Measurements from ENCODE around the gene SETD3.
"Not testable (repeated sequence)": the region's sequence is repeated elsewhere in the genome, so short reads cannot be mapped to it uniquely, and the experiment has no call there.

The SETD3 gene

DNA sequence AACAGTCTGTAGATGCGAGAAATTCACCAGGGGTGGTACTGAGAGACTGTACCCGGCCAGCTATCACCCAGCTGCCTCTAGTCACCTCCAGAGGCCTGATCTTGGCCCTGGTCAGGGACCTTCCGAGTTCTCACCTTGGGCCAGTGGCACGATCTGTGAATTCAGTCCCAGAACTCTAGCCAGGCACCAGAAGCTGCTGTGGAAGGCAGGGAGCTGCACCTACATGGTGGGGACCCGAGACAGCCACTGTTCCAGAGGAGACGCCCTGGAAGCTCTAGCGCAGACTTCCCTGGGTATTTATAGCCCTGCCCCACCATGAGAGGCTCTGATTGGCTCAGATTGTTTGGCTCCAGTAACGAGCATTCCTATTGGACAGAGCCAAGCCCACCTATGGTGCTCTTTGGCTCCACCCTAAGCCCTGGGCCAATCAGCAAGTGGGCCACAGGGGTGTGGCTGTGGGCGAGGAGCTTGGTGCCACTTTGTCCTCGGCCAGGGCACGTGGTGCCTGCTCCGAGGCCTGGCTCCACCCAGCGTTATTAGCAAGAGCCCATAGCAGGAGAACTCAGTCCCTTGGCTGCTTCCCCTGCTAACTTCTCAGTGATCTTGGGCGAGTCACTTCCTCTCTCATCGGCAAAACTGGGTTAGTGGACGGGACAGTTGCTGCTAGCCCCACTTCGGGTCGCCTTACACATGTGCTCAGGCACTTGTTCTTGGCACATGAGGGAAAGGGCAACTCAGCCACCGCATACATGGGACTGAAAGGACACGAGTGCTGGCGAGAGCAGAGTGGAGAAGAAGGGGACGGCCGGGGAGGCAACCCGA lies 119.7 kb downstream of the SETD3 start:
- DNase-seq (ENCODE audit: low read depth), result no peak

DNA sequence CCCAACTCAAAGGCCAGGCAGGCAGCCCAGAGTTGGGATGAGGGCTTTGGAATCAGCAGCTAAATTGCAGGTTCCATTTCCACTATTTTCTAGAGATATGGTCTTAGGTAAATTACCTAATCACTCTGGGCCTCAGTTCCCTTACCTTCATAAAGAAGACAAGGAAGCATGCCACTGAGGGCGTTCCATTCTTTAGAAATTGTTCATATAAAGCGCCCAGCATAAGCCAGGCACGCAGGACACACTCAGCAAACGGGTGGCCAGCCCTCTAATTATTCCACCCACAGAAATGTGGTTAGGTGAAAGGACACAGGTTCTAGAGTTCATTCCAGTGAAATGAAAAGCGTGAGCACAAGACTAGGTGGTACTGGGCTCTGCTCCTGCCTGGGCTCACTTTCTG lies 120.8 kb downstream of the SETD3 start:
- DNase-seq (ENCODE audit: low read depth), result no peak

DNA sequence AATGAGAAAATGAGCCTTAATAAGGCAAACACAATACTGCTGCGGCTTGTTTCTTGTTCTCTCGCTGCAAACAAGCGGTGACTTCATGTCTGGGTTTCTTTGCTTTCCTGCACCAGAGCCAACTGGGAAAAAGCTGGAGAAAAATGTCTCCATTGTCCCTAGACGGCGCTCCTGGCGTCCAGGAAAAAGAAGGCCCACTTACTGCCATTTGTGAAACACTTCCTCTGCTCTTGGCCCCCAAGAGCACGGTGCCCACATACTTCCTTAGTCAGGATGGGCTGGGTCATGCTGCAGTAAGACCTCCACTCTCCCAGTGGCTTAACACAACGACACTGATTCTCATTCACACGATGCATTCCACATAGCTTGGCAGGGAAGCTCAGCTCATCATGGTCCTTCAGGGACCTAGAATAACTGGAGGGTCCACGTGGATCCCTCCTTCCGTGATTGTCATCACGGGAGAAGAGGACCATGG lies 122.7 kb downstream of the SETD3 start:
- DNase-seq (ENCODE audit: low read depth), result no peak

DNA sequence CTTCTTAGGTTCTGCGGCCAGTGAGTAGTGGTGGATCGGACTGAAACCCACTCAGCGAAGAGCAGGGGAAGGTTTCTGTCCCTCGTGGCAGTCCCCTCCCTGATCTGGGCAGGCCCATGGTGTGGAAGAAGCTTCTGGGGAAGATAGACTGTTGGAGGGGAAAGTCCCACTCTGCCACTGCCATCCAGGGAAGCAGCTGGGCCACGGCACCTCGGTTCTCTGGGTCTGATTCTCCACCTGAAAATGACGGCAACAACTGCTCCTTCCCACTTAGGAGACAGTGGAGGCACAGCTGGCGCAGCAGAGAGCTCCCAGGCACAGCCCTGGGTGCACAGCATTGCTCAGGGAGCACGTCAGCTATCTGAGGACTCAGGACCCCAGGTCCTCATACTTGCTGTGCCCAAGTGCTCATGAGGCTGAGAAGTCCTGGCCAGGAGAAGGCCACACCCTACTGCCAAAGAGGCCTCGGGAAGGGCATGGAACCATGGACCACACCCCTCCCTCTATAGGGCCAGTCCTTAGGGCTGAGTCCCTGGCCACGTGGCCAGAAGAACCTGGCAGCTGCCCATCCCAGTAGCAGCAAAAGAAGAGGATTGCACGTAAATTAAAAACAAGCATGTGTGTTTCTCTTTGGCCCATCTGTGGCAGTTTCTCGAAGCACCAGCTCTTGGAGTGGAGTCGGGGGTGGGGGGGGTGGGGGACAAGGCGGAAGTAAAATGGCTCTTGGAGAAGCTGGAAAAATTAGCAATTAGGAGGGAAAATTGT lies 123.3 kb downstream of the SETD3 start:
- no peak for DNase-seq (ENCODE audit: low read depth)

DNA sequence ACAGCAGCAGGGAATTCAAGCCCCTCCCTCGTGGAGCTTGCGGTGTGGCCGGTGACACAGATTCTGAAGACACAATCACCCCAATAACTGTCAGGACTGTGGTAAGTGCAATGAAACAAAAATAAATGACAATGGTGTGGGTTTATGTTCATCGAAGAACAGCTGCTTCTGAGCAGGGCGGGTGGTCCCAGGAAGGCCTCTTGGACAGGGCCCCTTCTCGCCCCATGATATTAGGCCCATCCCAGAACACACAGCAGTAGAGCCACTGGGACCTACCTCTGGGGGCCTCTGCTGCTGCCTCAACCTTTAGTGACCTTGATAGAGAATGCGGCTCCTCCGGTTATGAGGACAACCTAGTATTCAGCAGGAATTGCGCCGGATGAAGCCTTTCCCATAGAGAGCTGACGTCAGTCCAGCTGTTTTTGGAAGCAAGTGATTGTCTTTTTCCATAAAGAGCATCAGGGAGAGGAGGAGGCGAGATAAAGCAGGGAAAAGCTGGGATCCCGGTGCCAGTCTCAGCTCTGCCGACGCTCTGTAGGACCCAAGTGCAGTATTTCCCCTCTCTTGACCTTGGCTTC lies 124.5 kb downstream of the SETD3 start:
- no peak for DNase-seq (ENCODE audit: low read depth)

DNA sequence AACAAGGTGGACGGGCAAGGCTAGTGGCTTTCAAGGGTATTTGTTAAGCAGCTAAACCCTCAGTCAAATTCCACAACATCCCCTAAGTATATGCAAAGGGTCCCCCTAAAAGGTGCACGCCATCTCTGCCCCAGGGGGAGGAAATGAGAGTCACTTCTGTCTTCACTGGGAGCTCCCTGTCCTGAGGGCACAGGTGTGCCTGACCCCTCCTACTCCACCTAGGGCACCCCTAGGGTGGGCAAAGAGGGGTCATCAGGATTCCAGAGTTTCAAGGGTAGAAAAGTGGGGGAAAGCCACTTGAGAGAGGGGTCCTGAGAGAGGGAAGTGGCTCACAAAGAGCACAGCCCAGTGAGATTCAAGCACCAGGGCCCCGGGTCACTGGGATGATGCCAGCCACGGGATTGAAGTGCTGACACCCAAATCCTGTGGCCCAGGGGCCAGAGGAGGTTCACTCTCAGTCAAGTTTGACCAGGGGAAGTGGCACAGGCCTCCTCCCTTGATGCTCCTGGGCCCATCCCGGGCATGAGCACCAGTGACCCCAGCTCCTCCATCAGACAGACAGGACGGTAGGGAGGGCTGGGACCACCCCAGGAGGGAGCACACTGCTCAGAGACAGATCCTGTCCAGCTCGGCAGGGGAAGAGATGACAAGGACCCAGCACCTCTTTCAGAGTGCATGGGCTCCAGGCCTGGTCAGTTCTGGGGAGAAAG lies 126.3 kb downstream of the SETD3 start:
- DNase-seq (ENCODE audit: low read depth), result no peak

DNA sequence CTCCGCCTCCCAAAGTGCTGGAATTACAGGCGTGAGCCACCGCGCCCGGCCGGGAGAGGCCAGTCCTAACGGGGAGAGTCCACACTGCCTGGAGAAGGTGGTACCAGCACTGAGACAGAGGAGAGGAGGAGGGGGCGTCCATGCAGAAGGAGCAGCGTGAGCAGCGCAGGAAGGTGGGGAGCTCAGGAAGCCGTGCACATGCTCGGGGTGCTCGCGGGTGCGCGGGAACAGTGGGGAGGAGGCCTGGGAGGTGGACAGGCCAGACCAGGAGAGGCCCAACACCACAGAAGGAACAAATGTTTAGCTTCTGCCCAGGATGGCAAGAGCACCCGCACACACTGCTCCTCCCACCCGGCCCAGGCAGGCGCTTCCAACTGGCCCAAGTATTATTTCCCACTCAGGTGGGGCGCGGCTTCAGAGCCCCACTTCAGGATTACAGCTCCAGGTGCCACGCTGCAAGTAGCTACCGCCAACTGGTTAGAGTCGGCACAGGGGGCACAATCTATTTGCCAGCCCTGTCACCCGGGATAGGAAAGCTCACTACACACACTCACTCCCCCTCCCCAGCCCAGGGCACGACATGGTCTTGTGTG lies 127.9 kb downstream of the SETD3 start:
- DNase-seq (ENCODE audit: low read depth), result no peak

DNA sequence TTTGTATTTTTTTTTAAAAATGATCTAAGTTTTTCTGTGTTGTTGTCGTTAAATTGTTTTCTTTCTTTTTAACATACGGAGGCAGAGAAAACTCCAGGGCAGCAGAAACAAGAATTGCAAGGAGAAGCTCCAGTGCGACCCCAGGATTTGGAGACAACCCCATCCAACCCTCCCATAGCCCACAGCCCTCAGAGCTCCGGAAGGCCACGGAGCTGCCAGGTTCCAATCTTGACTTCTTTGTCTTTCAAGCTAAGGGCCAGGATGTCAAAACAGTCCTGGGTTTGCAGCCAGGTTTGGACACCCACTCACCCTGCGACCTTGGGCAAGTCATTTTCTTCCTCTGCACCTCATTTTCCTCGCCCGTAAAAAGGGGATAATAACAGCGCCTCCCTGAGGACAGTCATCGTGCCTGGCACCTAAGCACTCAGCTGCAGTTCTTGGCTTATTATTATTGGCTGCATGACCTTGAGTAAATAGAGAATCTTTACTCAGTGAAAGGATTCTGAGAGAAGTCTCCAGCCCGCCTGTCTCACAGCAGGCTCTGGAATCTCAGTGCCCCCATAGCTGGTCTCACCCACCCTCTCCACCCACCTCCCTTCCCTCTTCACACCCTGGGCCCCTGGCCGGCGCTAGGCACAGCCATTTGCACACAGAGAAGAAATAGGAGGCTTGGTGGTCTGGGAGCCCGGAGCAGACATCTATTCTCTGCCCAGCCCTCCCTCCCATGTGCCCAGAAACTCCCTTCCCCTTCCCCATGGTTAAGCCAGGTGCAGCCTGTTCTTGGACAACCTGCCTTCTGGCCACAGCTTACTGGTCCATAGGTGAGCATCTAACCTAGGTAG lies 129.3 kb downstream of the SETD3 start:
- DNase-seq (ENCODE audit: low read depth), result no peak

DNA sequence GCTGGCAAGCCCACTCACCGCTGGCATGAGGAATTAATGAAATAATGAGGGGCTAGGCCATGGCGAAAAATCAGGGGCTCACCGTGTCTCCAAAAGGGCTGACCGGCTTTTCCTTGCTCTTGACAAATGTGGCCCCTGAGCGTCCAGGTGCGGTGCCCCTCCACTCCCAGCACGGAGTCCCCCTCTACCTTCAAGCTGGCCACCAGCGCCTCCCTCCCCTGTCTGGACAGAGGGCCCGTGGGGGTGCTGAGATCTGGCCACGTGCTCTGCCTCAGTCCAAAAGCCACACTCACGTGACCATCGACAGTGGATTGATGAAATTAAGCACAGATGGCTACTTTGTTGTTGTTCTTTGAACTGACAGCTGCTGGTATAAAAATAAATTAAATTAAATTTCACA lies 129.9 kb downstream of the SETD3 start:
- DNase-seq (ENCODE audit: low read depth), result no peak

DNA sequence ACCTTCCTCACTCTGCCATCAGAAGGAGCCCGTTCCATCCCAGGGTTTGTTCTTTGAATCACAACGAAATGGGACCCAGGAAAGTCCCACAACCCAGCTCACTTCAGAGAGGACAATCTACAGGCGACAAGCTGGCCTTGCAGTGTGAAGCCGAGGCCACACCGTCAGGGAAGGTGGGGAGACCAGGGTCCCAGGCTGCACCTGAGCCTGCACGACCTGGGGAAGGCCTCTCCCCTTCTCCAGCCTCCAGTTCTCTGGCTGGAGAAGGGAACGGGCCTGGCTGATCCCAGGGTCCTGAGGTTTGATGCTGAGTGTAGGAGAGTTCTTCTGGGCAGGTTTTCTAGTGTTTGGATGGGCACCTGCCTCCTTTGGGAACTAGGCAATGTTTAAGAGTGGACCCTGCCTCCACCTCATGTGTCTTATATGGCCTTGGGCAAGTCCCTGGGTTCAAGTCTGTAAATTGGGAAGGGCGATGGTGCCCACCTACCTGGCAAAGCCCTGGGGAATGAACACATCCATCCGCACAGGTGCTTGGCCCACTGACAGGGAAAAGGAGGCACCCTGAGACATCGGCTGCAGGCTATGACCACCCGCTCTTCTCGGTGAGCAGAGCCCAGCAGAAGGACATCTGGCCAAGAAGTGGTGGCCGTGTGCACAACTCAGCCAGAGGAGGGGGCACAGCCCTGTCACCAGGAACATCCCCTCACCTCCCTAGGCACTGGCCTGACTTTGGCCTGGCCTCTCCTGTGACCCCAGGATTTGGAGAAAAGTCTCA lies 130.8 kb downstream of the SETD3 start:
- no peak for DNase-seq (ENCODE audit: low read depth)

DNA sequence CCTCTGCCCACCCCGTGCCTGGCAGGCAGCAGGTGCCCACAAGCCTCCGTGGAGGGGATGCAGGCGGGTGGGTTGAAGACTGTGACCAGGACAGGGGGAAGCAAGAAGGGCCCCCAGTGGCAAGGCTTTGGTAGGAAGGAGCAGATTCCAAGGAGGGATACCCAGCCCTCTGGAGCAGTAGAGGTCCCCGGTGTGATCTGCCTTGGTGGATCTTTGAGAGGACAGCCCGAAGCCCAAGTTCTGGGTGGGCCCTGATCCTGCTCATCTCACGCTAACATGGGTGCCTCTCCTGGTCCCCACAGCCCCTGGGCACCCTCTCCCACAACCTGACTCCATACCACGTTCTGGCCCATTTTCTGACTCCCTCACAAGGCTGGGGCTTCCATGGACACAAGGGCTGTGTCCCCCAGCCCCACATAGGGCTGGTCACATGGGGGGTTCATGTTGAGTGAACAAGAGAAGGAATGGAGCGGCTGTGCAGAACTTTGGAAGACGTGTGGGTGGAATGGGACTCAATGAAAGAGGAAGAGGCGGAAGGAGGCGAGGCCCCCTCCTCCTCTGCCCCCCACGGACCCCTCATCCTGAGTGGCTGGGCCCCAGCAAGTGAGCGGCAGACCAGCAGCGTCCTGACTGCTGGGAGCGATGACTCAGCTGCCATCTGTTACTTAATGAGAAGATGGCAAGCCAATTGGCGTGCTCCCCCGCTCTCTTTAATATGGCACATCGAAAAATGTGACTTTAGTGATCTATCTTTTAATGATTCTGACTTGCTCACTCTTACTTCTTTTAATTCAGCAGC lies 131.6 kb downstream of the SETD3 start:
- no peak for DNase-seq (ENCODE audit: low read depth)

DNA sequence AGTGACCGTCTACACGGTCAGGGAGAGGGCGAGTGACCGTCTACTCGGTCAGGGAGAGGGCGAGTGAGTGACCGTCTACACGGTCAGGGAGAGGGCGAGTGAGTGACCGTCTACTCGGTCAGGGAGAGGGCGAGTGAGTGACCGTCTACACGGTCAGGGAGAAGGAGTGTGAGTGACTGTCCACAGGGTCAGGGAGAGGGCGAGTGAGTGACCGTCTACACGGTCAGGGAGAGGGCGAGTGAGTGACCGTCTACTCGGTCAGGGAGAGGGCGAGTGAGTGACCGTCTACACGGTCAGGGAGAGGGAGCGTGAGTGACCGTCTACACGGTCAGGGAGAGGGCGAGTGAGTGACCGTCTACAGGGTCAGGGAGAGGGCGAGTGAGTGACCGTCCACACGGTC lies 132.4 kb downstream of the SETD3 start:
- DNase-seq (ENCODE audit: low read depth), result not testable (repeated sequence)

All from stimulated activated CD8-positive, alpha-beta memory T cell treated with anti-CD3 and anti-CD28 coated beads, Interleukin-12 subunit alpha, Interleukin-12 subunit beta, amount 100 ng/mL, for 4 hours (primary cell).